Central memory CD8-positive, alpha-beta T cell (primary cell): Measurements from ENCODE around the gene AIG1.

Experiments
- ATAC-seq: fragments of 150-1000 bp; cut with Tn5 transposase; replicated peaks from 2 replicates; pipeline ENCODE4 v1.10.0; 2022; ENCODE audit warnings: mild to moderate bottlenecking, moderate FRiP score, moderate number of reproducible peaks; ENCODE audit not compliant: poor library complexity, severe bottlenecking; ENCODE audit errors: extremely low read depth
- DNase-seq, 2 donors: peaks; one replicate each; pipeline ENCODE4 v3.0.0; 2021; ENCODE audit warnings: low spot score in 2 of 2
- H3K27ac Mint-ChIP-seq: one replicate; pipeline ENCODE4 v1.8.0; 2022; ENCODE audit warnings: low read depth, mild to moderate bottlenecking, moderate library complexity, mixed read lengths
- H3K27me3 Mint-ChIP-seq: one replicate; pipeline ENCODE4 v1.8.0; 2022; ENCODE audit warnings: mixed read lengths
- H3K36me3 Mint-ChIP-seq: one replicate; pipeline ENCODE4 v1.8.0; 2022; ENCODE audit warnings: mild to moderate bottlenecking, moderate library complexity, mixed read lengths; ENCODE audit not compliant: insufficient read depth
- H3K4me1 Mint-ChIP-seq: one replicate; pipeline ENCODE4 v1.8.0; 2022; ENCODE audit warnings: mixed read lengths
- H3K4me3 Mint-ChIP-seq: one replicate; pipeline ENCODE4 v1.8.0; 2022; ENCODE audit warnings: mild to moderate bottlenecking, moderate library complexity, mixed read lengths
- H3K9me3 Mint-ChIP-seq: one replicate; pipeline ENCODE4 v1.8.0; 2022; ENCODE audit warnings: mixed read lengths

Gene AIG1

DNA sequence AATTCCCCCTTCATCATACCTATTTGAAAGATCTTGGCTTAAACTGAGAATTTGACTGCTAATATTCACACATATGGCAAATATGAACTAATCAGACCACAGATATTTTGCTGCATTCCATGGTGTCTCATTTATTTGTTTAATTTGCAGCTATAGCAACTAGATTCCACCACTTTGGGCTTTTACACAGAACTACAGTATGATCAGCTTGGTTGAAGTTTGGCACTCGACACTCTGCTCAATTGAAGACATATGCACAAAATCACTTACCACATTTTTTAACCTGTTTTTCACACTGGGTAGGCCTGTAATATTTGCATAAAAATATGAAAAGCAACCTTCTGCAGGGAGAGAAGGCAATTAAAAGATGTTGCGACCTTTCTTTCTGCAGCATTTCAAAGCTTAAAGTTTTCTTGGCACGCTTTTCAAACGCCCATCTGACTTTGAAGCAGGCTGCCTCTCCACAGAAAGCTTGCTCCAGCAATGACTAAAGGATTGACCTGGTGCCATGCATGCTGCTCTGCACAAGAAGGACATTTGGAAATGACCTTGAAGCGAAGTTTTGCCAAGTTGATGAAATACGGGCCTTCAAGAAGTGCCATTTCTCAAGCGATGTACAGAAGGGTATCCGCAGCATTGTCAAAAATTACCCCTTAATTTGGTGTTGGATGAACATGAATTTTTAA lies 126.7 kb downstream of the AIG1 start:
- DNase-seq: no peak
- no peak for ATAC-seq
- Mint-ChIP-seq H3K4me3 (no peak overlapping the region), H3K4me1 (no peaks in the 10 kb centered on the region), H3K27ac (no peak overlapping the region), H3K9me3 (no peaks in the 10 kb centered on the region), H3K36me3 (no peaks in the 10 kb centered on the region), H3K27me3 (no peaks in the 10 kb centered on the region)

DNA sequence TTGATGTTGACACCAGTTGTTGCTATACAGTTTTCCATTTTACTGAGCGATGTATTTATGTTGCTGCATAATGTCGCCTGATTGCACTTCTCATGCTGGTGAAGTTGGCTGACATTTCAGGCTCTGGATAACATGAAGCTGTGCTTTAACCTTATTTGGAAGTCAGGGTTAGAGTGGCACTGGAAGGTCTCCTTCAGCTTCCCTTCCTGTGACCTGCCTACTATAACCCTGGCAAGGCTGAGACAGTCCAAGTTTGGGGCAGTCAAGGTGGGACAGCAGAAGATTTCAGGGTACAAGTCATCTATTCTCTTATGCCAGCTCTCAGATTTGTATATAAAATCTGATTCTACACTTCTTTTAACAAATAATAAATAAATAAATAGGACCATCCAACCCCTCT lies 127.6 kb downstream of the AIG1 start:
- no peak for ATAC-seq
- Mint-ChIP-seq H3K27ac (no peak overlapping the region), H3K4me1 (no peaks in the 10 kb centered on the region), H3K36me3 (no peaks in the 10 kb centered on the region), H3K9me3 (no peaks in the 10 kb centered on the region), H3K27me3 (no peaks in the 10 kb centered on the region), H3K4me3 (no peak overlapping the region)
- DNase-seq: no peak

DNA sequence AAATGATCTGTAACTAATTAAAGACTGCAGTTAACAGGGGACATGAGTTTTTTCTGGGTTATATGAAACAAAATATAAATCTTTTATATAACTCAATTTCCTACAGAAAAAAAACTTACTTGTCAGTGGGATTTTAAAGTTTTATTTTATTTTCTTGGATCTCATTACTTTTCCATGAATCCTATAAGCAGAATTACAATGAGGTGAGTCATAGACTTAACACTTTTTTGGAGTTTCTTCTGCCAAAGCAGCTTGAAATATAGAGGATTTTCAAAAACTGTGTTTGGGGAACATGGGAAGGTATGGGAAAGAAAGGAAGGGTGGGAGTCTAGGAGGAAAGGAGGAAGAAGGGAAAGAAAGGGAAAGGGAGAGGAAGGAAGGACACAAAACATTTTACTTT lies 130.7 kb downstream of the AIG1 start:
- Mint-ChIP-seq H3K27me3 (no peaks in the 10 kb centered on the region), H3K36me3 (no peaks in the 10 kb centered on the region), H3K27ac (no peak overlapping the region), H3K4me3 (no peak overlapping the region), H3K9me3 (no peaks in the 10 kb centered on the region), H3K4me1 (no peaks in the 10 kb centered on the region)
- ATAC-seq: no peak
- no peak for DNase-seq

DNA sequence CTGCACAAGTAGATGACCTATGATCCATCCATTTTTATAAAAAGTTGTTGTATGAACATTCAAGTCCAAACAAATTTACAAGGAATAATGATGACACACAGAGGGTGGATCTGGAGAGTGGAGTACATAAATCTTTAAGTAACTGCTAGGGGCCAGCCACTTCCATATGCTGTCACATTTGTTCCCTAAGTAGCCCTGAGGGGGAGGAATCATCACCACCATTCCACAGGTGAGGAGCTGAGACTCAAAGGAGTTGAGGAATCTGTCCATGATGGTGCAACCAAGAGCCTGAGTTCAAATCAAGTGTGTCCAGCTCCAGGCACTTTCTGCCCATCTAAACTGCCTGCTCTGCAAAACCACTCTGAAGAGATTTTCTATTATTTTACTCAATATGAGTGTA lies 132.1 kb downstream of the AIG1 start:
- no peaks in the 10 kb centered on the region for H3K36me3 Mint-ChIP-seq
- DNase-seq: no peak
- H3K27me3 Mint-ChIP-seq: no peaks in the 10 kb centered on the region
- no peaks in the 10 kb centered on the region for H3K4me1 Mint-ChIP-seq
- no peaks in the 10 kb centered on the region for H3K9me3 Mint-ChIP-seq
- ATAC-seq: no peak
- no peak overlapping the region for H3K27ac Mint-ChIP-seq
- no peak overlapping the region for H3K4me3 Mint-ChIP-seq

DNA sequence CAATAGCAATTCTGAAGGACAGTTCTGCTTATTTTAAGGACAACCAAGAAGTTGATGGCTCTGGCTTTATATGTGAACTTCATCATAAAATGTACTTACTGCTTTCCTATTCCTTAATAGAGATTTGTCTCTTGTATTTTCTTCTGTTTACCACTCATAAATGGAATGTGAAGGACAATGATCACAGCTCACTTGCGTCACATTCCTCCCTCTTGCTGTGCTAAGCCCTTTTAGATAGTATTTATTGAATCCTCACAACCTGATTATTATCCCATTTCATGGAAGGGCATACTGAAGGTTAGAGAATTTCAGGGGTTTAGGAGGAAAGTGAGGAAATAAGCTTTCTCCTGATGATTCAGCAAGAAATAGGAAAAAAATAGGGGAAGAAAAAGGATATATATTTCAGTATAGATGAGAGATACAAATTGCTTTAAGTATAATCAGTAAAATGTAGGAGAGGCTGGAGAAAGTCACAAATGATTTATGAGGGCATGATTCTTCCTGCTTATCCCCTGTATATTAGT lies 132.9 kb downstream of the AIG1 start:
- Mint-ChIP-seq H3K27me3 (no peaks in the 10 kb centered on the region), H3K9me3 (no peaks in the 10 kb centered on the region), H3K4me1 (no peaks in the 10 kb centered on the region), H3K4me3 (no peak overlapping the region), H3K36me3 (no peaks in the 10 kb centered on the region), H3K27ac (no peak overlapping the region)
- DNase-seq: no peak
- ATAC-seq: no peak

DNA sequence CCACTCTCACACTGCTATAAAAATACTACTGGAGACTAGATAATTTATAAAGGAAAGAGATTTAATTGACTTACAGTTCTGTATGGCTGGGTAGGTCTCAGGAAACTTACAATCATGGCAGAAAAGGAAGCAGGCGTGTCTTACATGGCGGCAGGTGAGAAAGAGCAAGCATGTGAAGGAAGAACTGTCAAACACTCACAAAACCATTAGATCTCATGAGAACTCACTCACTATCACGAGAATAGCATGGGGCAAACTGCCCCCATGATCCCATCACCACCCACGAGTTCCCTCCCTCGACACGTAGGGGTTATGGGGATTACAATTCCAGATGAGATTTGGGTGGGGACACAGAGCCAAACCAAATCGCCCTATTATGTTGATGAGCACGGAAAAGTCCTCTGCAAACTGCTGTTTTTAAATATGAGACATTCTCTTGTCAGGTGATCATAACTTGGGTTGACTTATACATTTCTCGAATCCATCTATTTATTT lies 133.5 kb downstream of the AIG1 start:
- H3K27ac Mint-ChIP-seq: no peak overlapping the region
- no peaks in the 10 kb centered on the region for H3K36me3 Mint-ChIP-seq
- no peaks in the 10 kb centered on the region for H3K27me3 Mint-ChIP-seq
- DNase-seq (no peak), ATAC-seq (no peak)
- H3K9me3 Mint-ChIP-seq: no peaks in the 10 kb centered on the region
- H3K4me3 Mint-ChIP-seq: no peak overlapping the region
- no peaks in the 10 kb centered on the region for H3K4me1 Mint-ChIP-seq

DNA sequence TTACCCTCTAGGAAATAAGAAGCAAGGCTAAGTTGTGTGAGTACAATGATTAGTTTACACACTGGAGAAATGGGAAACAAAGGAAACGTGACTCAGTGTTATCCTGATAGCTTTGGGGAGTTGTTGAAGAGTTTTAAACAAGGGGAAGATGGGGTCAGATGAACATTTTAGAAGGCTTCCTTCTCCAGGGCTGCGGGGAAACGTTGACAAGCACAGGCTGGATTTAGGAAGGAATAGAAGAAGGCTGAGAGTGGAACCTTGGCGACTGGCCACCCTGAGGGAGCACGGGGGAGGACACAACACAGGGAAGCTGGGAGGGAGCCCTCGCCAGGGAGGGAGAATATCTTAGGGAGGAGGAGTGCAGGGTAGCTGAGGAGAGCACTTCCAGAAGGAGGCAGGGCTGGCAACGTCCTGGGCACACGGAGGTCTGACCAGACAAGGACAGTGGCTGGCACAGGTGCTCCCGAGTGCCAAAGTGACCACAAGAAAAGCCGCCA lies 134.7 kb downstream of the AIG1 start:
- Mint-ChIP-seq H3K4me1 (no peaks in the 10 kb centered on the region), H3K36me3 (no peaks in the 10 kb centered on the region), H3K4me3 (no peak overlapping the region), H3K9me3 (no peaks in the 10 kb centered on the region), H3K27ac (no peak overlapping the region), H3K27me3 (no peaks in the 10 kb centered on the region)
- DNase-seq: no peak
- no peak for ATAC-seq

DNA sequence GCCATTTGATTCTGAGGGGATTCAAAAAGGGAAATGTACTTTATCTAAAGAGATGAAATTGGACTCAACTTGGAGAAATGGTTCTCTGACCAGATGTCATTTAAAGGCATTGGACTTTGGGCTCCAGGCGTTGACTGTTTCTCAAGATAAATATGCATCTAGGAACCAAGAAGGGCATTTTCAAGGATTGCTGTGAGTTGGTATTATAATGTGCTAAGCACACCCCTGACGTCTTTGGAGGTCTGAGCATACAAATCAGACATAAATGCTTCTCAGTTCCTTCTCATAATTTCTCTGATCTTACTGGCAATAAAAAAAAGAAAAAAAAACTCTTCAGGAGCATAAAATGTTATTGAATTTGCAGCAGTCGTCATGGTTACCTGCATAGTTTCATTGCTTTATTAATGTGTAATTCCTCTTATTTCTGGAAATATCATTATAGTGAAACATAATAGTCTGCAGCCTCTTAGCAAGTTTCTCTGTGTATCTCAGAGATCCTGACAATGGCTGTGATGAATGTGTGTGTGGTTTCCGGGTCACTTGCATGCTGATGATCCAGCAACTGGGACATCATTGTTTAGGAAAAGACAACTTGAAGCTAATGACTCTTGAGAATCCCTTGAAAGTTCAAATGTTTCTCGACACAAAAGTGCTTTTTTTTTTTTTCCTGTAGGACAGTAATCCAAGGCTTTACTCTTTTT lies 136.0 kb downstream of the AIG1 start:
- Mint-ChIP-seq H3K4me3 (no peak overlapping the region), H3K9me3 (no peaks in the 10 kb centered on the region), H3K4me1 (no peaks in the 10 kb centered on the region), H3K27ac (no peak overlapping the region), H3K27me3 (no peaks in the 10 kb centered on the region), H3K36me3 (no peaks in the 10 kb centered on the region)
- DNase-seq (no peak), ATAC-seq (no peak)

DNA sequence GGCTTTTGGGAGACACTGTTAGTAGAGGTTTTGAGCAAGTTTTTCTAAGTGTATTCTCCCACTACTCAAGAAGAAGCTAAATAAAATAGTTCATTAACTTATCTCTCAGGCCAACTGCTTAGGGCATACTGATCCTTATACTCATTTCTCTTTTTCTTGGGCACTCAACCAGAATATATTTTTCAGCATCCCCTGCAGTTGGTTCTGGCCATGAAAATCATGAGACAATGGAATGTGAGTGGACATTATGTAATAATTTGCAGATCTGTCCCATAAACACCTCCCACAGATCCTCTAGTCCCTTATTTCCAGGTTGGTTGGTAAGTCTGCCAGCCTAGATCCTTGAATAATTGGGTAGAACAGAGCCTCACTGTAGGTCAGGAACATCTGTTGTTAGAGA lies 136.7 kb downstream of the AIG1 start:
- H3K27ac Mint-ChIP-seq: no peak overlapping the region
- H3K36me3 Mint-ChIP-seq: no peaks in the 10 kb centered on the region
- no peaks in the 10 kb centered on the region for H3K27me3 Mint-ChIP-seq
- no peak for DNase-seq
- H3K4me1 Mint-ChIP-seq: no peaks in the 10 kb centered on the region
- ATAC-seq: no peak
- H3K4me3 Mint-ChIP-seq: no peak overlapping the region
- H3K9me3 Mint-ChIP-seq: no peaks in the 10 kb centered on the region

DNA sequence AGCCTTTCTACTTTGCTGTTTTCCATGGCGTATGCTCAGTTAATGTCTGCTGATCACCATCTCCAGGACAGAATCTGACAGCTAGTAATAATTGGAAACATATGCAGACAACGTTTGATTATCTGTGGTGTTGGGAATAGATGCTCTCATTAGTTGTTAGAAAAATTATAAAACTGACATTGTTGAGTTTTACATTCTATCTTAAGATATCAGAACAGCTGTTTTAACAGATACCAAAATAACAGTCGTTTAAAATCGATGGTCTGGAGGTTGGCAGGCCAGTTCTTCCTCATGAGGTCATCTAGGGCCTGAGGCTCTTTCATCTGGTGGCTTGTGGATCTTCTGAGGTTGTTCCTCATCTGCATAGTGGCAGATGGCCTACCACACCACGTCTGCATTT lies 137.6 kb downstream of the AIG1 start:
- Mint-ChIP-seq H3K4me1 (no peaks in the 10 kb centered on the region), H3K27ac (no peak overlapping the region), H3K36me3 (no peaks in the 10 kb centered on the region), H3K27me3 (no peaks in the 10 kb centered on the region), H3K4me3 (no peak overlapping the region), H3K9me3 (no peaks in the 10 kb centered on the region)
- DNase-seq (no peak), ATAC-seq (no peak)

DNA sequence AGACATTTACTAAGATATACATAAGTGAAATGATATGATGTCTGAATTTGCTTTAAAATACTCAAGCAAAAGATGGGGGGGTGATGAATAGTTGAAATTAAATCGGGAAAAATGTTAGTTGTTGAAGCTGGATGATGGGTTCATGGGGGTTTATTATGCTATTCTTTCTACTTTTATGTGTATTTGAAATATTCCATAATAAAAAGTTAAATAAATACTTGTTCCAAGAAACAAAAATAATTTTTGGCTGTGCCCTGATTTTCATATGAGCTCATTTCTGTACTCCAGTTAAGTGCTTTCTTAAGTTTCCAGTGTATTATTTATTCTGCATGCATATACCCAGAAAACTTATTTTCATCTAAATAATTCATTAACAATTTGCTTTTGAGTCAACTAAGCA lies 138.6 kb downstream of the AIG1 start:
- H3K4me3 Mint-ChIP-seq: no peak overlapping the region
- no peak for DNase-seq
- ATAC-seq: no peak
- H3K4me1 Mint-ChIP-seq: no peaks in the 10 kb centered on the region
- peaks cover 5% of the 10 kb centered on the region for H3K9me3 Mint-ChIP-seq
- H3K27ac Mint-ChIP-seq: no peak overlapping the region
- H3K36me3 Mint-ChIP-seq: no peaks in the 10 kb centered on the region
- no peaks in the 10 kb centered on the region for H3K27me3 Mint-ChIP-seq

DNA sequence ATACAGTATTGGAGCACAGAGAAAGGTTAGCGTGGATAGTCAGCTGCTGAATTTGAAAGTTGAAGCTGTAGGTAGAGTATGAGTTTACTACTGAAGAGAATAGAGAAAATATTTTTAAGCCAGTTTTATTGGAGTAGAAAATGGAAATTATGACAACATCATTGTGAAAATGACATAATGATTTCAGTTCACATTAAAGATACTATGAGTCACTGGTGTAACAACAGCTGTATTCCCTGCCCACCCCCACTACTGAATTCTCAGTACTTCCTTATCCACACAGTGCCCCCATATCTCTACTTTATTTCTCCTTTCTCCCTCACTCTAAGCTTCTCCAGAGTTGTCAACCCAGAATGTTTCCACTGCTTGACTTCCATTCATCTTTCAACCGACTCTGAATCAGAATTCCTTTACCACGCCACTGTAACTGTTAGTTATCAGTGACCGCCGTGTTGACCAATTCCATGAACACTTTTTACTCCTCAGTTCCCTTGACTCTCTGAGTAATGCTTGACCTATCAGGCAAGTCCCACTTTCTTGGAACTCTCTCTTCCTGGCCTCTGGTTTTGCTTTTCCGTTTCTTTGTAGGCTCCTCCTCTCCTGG lies 139.6 kb downstream of the AIG1 start:
- no peak for ATAC-seq

DNA sequence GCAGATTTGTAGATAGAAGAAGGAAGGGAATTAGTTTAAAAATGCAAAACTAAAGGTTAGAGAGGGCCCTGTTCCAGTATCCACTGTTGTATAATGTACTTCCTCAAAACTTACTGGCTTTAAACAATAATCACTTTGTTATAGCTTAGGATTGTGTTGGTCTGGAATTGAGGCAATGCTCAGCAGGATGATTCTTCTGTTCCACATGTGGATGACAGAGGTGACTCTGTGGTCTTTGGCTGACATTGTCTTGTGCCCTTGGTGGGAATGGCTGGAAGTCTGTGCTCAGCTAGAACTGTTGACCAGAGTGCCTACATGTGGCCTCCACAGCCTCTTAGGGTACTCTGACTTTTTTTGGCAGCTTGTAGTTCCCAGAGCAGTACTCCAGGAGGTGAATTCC lies 143.4 kb downstream of the AIG1 start:
- Mint-ChIP-seq H3K27ac (no peak overlapping the region), H3K36me3 (no peaks in the 10 kb centered on the region), H3K4me3 (no peak overlapping the region), H3K4me1 (no peaks in the 10 kb centered on the region), H3K9me3 (peaks cover 5% of the 10 kb centered on the region), H3K27me3 (no peaks in the 10 kb centered on the region)
- ATAC-seq: no peak
- no peak for DNase-seq

More for the DNA sequence above, 139.6 kb downstream of the AIG1 start:
- Mint-ChIP-seq H3K36me3 (no peaks in the 10 kb centered on the region), H3K4me1 (no peaks in the 10 kb centered on the region), H3K27ac (no peak overlapping the region), H3K9me3 (peaks cover 5% of the 10 kb centered on the region), H3K4me3 (no peak overlapping the region), H3K27me3 (no peaks in the 10 kb centered on the region)
- DNase-seq: no peak
